A204.1 (cell line): Measurements from ENCODE around the gene C2.

Experiments used
- FAIRE-seq: peaks from 2 replicates; lab custom pipeline; 2012; peaks lifted over from hg19 to GRCh38; lab: Jason Lieb, UNC

The C2 gene

GRCh38 chr6:31927242-31927862 is at the start of gene C2:
Gene C2 (plus strand): TSS chr6:31927717. CDS start chr6:31927753, 36 bp downstream.
- no peak for FAIRE-seq

- FAIRE-seq = no peak
Measured at GRCh38 chr6:31878222-31878621, 49.3 kb upstream of the C2 start.

DNA sequence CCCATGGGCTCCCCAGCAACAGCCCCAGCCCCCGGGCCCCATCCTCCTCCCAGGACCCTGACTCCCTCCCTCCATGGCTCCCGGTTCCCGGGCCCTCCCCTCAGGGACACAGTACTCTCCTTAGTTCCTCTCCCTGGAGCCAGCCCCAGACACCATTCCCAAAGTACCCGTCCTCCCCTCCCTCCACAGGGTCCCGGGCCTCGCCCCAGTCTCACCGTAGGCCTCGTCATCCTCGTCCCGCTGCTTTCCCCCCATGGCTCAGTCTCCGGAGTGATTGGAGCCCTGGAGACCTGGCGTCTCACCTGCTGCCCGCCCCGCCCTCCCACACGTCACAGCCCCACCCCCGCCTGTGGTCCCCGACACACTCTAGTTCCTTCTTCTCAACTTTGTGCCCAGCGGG is 48.8 kb upstream of the C2 start, which contains the start of gene SLC44A4:
SLC44A4 (minus strand) TSS at position 272 of the 400 bp plus-strand sequence; CDS start at position 255, 17 bp downstream.
- FAIRE-seq = no peak

DNA sequence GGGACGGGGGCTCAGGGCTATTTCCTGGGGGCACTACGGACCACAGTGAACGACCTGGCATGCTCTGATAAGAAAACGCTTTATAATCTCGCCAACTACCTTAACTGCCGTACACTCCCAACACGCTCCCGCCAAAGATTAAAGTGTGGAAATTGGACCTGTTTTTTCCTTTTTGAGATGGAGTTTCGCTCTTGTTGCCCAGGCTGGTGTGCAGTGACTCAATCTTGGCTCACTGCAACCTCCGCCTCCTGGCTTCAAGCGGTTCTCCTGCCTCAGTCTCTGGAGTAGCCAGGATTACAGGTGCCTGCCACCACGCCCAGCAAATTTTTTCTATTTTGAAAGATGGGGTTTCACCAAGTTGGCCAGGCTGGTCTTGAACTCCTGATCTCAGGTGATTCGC is 48.4 kb upstream of the C2 start:
- FAIRE-seq = no peak

DNA sequence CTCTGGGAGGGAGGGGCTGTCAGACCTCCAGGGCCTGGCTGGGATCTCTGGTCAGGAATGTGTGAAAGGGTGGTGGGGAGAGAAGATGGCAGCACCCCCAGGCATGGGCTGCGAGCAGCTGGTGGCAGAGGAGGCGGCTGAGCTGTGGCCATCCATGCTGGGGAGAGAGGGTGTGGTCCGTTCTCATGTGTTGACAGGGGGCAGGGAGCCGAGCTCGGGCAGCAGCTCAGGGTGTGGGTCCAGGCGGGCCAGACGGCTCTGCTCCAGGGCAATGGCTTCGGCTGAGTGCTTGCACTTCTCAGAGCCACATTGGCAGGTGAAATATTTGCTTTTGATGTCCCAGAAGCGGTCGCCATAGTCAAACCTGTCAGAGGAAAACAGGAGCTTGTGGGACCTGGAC is 47.6 kb upstream of the C2 start:
- no peak for FAIRE-seq

- FAIRE-seq = no peak
Measured at GRCh38 chr6:31880616-31881015, 46.9 kb upstream of the C2 start.

- FAIRE-seq = no peak
Measured at GRCh38 chr6:31881136-31881859, 46.2 kb upstream of the C2 start.

- FAIRE-seq = no peak
Measured at GRCh38 chr6:31882344-31882743, 45.2 kb upstream of the C2 start.

GRCh38 chr6:31883676-31884075 is 43.8 kb upstream of the C2 start:
- FAIRE-seq = no peak

DNA sequence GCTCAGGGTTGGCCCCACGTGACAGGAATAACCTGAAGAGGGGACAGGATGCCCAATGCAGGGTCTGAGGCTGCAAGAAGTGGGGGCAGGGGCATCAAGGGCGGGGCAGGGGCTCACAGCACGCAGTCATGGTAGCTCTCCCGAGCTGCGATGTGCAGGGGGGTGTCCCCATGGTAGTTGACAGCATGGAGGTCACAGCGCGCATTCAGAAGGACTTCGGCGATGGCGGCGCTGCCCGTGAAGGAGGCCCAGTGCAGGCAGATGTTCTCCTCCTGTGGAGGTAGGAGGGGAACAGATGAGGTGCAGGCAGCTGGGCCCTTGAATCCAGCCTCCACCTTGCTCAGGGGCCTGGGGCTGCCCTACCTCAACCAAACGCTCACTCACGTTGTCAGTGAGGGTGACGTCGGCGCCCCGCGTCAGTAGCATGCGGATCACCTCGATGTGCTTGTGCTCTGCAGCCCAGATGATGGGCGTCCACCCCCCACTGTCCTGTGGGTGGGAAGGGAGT is 42.9 kb upstream of the C2 start:
- no peak for FAIRE-seq

- no peak for FAIRE-seq
Measured at GRCh38 chr6:31886541-31886991, 41.0 kb upstream of the C2 start.

DNA sequence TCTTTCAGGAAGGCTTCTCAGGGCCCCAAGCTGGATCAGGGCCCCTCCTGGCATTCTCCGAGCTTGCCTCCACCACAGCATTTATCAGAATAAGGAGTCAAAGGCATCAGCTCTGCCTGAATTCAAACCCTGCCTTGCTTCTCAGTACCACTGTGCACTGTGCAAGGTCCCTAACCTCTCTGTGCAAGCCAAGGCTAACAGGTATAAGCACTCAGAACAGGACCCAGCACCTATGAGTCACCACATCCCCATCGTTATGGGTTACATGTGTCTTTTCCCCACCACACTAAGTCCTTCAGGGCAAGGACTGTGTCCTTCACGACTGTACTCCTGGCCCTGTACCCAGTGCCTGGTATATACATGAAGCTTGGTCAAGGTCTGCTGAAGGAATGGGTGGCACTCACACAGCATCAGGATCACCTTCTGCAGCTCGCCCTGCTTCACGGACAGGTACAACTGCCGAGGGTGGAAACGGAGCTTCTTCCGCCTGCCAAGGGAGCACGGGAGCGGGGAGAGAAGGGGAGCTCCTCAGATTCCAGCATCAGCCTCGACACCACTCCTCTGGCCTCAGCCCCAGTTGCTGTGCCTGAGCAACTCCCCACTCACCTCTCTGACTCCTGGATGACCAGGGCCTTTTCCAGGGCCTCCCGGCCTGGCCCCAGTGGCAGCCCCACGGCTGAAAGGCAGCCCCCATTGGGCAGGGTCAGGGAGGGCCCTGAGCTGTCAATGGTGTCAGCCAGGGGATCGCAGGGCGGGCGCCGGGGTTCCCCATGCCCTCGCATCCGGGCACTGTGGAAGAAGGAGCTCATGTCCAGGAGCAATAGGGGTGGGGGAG is 40.1 kb upstream of the C2 start:
- FAIRE-seq = no peak

GRCh38 chr6:31888276-31889258 is 39.0 kb upstream of the C2 start:
- FAIRE-seq = no peak

DNA sequence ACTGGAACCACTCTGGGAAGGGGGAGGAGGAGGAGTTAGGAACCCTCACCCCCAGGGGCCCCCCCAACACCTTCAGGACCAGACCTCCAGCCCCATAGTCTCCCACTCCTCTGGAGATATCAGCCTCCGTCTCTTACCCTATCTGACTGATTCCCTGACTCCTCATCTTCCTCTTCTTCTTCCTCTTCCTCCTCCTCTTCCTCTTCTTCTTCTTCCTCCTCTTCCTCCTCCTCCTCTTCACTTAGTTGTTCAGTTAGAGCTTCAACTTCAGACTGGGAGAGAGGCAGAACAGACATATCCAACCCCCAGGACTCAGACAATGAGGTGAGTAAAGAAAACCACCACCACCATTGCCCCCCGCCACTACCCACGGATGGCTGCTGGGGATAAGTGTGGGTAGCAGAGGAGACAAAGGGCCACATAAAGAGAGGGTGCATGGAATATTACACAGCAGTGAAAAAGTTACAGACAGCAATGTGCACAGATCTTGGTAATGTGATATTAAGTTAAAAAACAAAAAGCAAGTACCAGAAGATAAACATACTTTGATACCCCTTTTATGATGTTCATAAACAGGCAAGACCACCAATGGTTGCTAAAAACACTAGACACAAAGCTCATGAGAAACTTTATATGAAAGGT is 38.1 kb upstream of the C2 start:
- FAIRE-seq = no peak

DNA sequence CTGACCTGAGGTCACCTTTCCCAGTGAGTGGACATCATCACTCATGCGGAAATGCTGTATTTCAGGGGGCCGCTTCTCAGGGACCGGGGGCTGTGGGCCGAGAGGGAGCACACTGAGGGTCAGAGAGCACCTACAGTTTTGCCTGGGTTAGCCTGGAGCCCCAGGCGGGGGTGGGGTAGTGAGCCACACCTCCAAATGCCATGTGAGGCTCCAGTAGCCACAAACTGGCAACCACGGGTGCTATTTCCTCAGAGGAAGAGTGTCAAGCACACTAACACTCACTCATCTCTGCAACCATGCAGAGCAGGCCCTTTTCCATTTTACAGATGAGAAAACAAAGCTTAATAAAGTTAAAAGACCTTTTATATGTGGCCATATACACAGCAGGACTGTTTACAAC is 34.7 kb upstream of the C2 start:
- no peak for FAIRE-seq

DNA sequence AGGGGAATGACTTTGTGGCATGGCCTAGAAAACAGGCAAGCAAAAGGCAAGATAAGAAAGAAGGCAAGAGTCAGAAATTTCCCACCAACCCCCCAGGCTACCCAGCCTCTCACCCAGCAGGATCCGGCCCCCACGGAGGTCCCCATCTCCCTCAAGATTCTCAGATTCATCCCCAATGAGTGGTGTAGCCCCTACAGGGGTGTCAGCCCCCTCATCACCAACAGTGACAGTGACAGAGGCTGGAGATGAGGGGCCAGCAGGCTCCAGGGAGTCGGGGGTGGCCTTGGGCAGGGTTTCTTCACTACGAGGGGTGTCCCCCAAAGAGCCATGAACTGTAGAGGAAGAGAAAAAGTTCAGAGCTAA is 31.0 kb upstream of the C2 start:
- FAIRE-seq = no peak

GRCh38 chr6:31896856-31897611 is 30.5 kb upstream of the C2 start:
- no peak for FAIRE-seq

DNA sequence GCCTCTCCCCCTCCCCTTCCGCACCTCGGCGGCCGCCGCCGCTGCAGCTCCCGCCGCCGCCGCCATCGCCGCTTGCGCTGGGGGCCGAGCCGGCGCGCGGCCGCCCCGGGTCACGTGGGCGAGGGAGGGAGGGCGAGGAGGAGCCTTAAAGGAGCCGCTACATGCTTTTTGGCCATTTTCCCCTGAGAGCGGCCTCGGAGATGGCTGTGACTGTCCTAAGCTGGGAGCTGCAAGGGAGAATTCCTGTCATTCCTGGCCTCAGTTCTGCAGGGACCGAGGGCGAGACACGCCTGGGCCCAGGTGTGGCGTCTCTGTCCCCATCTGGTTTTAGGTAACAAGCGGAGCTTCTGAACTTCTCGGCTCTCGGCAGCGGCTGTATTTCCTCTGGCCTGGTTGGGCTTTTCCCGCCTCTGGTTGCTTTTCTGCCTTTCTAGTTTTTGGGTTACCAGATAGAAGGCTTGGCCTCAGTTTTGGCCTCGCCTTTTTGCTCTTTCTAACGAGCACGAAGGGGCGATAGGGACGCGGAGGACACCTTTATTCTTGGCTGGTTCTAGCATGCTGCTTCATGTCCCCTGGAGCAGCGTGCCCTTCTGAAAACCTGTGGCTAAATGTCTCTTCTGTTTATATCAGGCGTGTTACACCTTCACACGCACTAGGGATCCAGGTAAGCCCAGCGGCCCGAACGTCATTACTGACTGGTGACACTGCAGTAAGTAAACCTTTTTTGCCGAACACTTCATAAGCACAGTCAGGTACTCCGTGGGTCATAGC is 29.7 kb upstream of the C2 start, which contains the start of gene EHMT2:
EHMT2 (minus strand) TSS at position 87 of the 771 bp plus-strand sequence; CDS start at position 66, 21 bp downstream.
- no peak for FAIRE-seq

DNA sequence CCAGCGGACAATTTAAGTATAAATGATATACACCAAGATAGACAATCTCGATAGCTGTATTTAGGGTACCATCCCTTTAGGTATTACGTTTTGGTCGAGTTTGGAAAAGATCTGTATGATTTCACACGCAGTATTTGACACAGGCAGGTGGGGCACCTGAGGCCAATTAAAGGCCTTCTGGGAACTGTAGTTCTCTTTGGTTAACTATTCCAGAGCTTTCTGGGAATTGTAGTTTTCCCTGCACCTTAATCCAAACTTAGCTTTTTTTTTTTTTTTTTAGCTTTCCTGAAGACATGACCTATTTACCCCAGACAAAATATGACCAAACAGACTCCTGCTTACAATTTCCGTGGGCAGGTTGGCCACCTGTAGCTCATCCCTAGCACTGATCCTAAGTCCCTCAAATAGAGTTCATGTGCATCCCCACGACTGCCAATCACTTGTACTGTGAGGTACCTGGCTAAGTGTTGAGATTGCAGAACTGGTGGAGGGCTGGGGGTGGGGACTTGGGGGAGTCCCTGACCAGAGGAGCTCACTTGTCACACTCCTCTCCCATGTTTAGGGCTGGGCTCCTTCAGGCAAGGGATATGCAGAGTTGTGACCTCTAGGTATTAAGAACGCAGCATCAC is 29.0 kb upstream of the C2 start:
- no peak for FAIRE-seq
